Inflammatory macrophage (primary cell): ENCODE measurements around the gene CLDN3.
"Not testable (repeated sequence)": the region's sequence is repeated elsewhere in the genome, so short reads cannot be mapped to it uniquely, and the experiment has no call there.

Source experiments
- DNase-seq, 2 donors: peaks; one replicate each; pipeline ENCODE4 v3.0.0-alpha.2; 2020 to 2022
- total RNA-seq, 18 experiments: gene quantifications; one replicate each; lab custom pipeline; 2026; ENCODE audit warnings: mixed read lengths in 6 of 18, inconsistent platforms in 2 of 18; lab: John Stamatoyannopoulos, UW

Gene CLDN3
- 0 to 0.20 (median 0) reads per million in 18 experiments for total RNA-seq

- peak in 1 of 2 donors; percentile 49 for DNase-seq
Observed at GRCh38 chr7:73770002-73770859, at the start of gene CLDN3. Gene CLDN3 (minus strand): TSS chr7:73770270. CDS start chr7:73770049, 221 bp downstream.

GRCh38 chr7:73817121-73817520, 47.1 kb upstream of the CLDN3 start:
- no peak for DNase-seq

GRCh38 chr7:73815436-73815835, 45.4 kb upstream of the CLDN3 start:
- no peak for DNase-seq

- DNase-seq, result no peak
Observed at GRCh38 chr7:73812996-73813395, 42.9 kb upstream of the CLDN3 start.

GRCh38 chr7:73811760-73812168, 41.7 kb upstream of the CLDN3 start:
- peak; percentile 65 to 78 for DNase-seq

GRCh38 chr7:73810998-73811360, 40.9 kb upstream of the CLDN3 start:
- no peak for DNase-seq

- no peak for DNase-seq
Observed at GRCh38 chr7:73809467-73809951, 39.4 kb upstream of the CLDN3 start.

GRCh38 chr7:73802459-73802858, 32.4 kb upstream of the CLDN3 start:
- no peak for DNase-seq

GRCh38 chr7:73801577-73801976, 31.5 kb upstream of the CLDN3 start:
- no peak for DNase-seq

- no peak for DNase-seq
Observed at GRCh38 chr7:73799282-73800141, 29.4 kb upstream of the CLDN3 start.

- not testable (repeated sequence) for DNase-seq
Observed at GRCh38 chr7:73797176-73797575, 27.1 kb upstream of the CLDN3 start.

GRCh38 chr7:73796656-73797055, 26.6 kb upstream of the CLDN3 start:
- DNase-seq, result not testable (repeated sequence)

GRCh38 chr7:73795188-73795587, 25.1 kb upstream of the CLDN3 start:
- not testable (repeated sequence) for DNase-seq

GRCh38 chr7:73791170-73791690, 21.2 kb upstream of the CLDN3 start:
- DNase-seq, result not testable (repeated sequence)

- DNase-seq, result no peak
Observed at GRCh38 chr7:73789051-73789450, 19.0 kb upstream of the CLDN3 start.

GRCh38 chr7:73787786-73788048, 17.6 kb upstream of the CLDN3 start:
- not testable (repeated sequence) for DNase-seq

- no peak for DNase-seq
Observed at GRCh38 chr7:73786588-73786987, 16.5 kb upstream of the CLDN3 start.

- no peak for DNase-seq
Observed at GRCh38 chr7:73779517-73779916, 9.4 kb upstream of the CLDN3 start.

GRCh38 chr7:73778801-73779389, 8.8 kb upstream of the CLDN3 start:
- DNase-seq, result no peak

- no peak for DNase-seq
Observed at GRCh38 chr7:73774923-73775322, 4.9 kb upstream of the CLDN3 start.

GRCh38 chr7:73773700-73774517, 3.8 kb upstream of the CLDN3 start:
- DNase-seq, result no peak
